Measurements from ENCODE around the gene ENO4.

Gene ENO4

GRCh38 chr10:116828116-116828515 is 21.2 kb upstream of the ENO4 start:
- Histone ChIP-seq H3K4me3 (no peak overlapping the region), H3K27ac (no peak overlapping the region)

DNA sequence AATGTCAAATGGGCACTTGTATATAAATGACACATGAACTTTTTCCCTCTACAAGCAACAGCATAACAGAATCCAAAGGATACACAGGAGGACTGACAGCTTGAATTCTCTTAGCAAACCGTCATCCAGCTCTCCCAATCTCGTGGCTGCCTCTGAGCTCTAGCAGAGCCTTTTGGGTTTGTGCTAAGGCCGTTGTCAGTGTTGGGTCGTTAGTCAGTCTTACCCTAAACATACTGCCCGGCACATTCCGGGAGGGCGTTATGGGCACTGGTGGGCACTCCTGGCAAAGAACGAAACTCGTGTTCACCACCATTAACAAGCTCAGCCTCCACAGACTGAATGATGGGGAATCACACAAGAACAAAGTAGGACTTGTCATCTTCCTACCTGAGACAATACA is 19.6 kb upstream of the ENO4 start:
- H3K4me3 ChIP-seq = no peak overlapping the region
- H3K27ac ChIP-seq = no peak overlapping the region

GRCh38 chr10:116831086-116831485 is 18.2 kb upstream of the ENO4 start:
- Histone ChIP-seq H3K4me3 (no peak overlapping the region), H3K27ac (no peak overlapping the region)

- no peak overlapping the region for H3K4me3 ChIP-seq
- H3K27ac ChIP-seq = no peak overlapping the region
Observed at GRCh38 chr10:116831790-116832189, 17.5 kb upstream of the ENO4 start.

DNA sequence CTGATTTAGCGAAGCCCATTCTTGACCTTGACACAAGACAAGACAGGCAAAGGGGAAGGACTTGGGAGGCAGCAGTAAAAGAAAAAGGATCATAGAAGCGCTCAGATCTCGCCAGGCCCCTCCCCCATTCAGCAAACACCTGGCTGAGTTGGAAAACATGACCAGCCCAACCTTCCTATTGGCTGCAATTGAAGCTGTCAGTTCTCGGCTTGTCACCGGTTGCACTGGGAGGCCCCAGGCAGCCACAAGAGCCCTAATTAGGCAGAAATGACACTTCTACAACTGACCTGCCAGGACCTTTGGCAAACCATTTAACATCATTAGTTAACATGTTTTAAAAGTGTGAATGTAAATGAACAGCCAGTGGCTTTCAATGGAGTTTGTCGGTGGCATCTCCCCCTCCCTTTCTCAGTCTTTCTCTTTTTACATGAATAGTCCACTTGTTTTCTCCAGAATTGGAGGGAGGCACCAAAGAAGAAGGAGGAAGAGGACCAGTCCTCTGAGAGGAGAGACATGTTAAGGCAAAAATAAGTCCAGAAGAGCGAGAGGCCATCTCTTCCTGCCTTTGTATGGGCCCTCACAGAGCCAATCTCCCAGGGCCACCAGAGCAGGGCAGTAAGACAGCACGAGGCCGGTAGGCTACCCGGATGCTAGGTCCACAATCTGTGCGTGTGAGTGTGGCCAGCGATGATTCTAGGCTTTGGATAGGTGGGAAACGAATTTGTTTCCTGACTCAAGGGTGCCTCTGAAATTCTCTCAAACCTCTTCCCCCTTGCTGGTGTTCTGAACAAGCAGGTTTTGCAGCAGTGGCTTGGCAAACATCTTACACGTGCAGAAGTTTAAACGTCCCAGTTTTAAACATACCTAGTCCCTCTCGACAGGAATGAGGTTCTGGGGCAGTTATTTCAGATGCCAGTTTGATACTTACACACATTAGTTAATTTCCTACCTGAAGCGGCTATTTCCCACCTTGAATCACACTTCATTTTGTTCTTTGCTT is 15.0 kb upstream of the ENO4 start:
- Histone ChIP-seq H3K4me3 (no peak overlapping the region), H3K27ac (no peak overlapping the region)

DNA sequence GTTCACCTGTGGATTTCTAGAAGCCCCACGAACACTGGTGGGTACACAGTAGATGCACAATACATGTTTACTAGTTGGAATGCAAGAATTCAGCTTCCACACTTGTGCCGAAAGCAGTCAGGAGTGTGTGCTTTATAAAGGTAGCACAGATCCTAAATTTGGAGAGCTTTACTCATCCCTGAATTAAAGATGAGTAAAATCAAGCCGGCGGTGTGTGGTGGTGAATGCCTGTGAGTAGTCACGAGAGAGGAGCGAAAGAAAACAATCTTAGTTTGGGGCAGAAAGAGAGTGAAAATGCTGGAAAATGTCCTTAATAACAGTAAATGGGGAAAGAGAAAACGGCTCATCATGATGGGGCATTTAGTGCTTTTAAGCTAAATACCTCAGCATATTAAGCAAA is 13.6 kb upstream of the ENO4 start:
- no peak overlapping the region for H3K27ac ChIP-seq
- no peak overlapping the region for H3K4me3 ChIP-seq

- H3K4me3 ChIP-seq = no peak overlapping the region
- H3K27ac ChIP-seq = no peak overlapping the region
Observed at GRCh38 chr10:116836083-116836482, 13.2 kb upstream of the ENO4 start.

DNA sequence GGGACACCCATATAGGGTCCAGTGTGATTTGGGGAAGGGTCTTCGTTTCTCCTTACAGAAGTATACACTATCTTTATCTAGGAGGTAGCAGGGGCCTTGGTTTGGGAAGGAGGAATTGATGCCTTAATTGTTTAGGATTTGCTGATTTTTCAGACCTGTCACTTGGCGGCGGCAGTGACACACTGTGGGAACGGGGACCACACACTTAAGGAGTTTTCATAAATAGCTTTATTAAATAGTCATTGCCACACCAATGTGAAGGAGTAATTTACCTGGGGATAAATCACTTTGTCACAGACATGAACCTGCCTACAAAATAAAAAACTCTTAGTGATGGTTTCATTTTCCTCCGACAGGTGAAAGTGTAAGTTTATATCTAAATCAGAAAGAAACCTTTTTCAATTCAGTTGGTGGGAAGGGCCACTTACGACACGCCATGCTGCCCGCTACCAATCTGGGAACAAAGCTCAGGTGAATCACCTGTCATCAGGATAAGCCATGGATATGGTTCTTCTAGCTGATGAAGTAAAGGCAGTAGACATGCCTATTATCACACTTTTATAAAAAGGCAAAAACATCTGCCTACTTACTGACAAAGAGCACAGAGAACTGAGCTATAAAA is 12.3 kb upstream of the ENO4 start:
- no peak overlapping the region for H3K4me3 ChIP-seq

DNA sequence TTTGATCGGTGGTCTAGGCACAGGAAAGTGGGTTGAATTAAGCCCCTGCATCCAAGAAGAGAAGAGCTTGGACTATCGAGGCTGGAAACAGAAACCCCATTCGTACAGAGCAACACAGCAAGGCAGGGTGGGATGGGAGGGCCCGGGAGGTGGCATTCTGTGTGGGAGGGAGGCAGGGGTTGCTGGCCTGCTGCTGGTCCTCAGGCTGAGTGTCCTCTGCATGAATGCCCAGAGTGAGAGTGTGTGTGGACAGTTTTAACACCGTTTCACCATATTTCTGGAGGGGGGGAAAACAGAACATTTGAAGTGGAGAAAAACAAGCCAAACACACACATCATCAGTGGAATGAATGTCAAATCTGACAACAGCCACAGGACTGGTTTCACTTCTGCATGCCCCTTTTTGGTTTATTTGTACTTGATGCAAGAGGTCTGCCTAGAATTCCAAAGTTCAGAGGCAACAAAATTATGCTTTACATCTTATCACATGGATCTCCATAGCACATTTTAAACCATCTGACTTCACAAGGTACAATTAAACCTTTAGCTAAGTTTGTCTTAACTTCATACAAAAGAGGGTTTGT is 11.1 kb upstream of the ENO4 start:
- Histone ChIP-seq H3K4me3 (no peak overlapping the region), H3K27ac (no peak overlapping the region)

More for the DNA sequence above, 12.3 kb upstream of the ENO4 start:
- no peak overlapping the region for H3K27ac ChIP-seq

GRCh38 chr10:116840389-116841075 is 8.8 kb upstream of the ENO4 start:
- no peak overlapping the region for H3K4me3 ChIP-seq
- no peak overlapping the region for H3K27ac ChIP-seq

DNA sequence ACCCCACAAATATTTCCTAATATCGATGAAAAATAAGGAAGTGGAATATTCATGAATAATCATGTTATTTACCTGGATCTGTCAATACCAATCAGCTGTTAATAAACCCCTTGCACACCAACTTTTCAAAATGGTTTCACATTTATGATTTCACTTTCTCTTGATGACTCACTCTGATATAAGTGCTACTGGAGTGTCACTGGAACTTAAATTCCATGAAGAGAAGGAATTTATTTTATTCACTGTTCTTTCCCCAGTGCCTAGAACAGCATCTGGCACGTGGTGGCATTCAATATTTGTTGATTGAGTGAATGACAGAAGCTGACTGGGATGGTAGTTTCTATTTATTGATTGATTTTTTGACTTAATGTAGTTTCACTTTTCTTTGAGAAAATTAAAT is 3.5 kb upstream of the ENO4 start:
- Histone ChIP-seq H3K27ac (no peak overlapping the region), H3K4me3 (no peak overlapping the region)

DNA sequence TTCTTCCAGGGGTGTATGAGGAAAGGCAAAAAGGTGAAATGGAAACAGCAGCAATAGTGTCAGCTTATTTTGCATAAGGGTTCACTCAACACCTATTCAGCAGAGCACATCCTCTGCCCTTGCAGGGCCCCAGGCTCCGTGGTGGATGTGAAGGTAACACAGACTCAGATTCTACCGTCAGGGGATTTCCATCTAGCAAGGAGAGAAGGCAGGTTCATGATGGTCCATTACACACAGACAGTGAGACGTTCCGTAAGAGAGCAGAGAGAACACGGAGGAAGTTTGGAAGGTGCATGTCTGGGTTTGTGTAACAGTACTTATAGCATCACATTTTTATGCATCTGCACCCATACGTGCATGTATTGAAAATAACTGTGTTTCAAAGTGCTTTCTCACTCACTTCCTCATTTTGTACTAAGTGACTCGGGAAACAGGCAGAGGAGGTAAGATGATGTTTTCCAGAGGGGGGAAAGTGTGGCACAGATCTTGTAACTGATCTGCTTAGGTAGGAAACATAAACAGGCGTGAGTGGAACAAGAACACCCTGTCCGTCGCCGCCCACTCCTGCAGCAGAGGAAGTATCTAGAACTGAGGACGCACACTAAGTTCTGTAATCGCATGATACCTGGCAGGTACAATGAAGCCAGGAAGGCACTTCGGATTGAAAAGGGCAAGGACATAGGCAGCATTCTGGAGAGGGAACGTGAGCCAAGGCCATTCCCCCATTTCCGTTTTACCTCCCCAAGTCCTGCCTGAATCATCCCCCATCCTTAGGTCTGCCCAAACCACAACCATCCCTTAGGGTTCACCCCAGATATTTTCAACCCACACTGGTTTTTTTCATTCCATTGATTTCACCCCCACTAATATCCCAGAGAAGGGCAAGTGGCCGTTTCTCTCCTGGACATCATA is 1.0 kb upstream of the ENO4 start:
- peak overlapping the region; percentile 47 to 75 (median 54) for H3K4me3 ChIP-seq
- peak overlapping the region in 15 of 21 experiments; percentile 44 to 90 (median 71) for H3K27ac ChIP-seq

- peak overlapping the region in 19 of 21 experiments; percentile 44 to 90 (median 67) for H3K27ac ChIP-seq
Observed at GRCh38 chr10:116848944-116849247, 403 bp upstream of the ENO4 start.

GRCh38 chr10:116850058-116850611 is 836 bp downstream of the ENO4 start:
- Histone ChIP-seq H3K4me3 (peak overlapping the region; percentile 47 to 75 (median 54)), H3K27ac (peak overlapping the region in 19 of 21 experiments; percentile 29 to 90 (median 66))

More at GRCh38 chr10:116848944-116849247, 403 bp upstream of the ENO4 start:
- peak overlapping the region; percentile 47 to 75 (median 54) for H3K4me3 ChIP-seq

GRCh38 chr10:116852246-116852645 is 2.9 kb downstream of the ENO4 start:
- Histone ChIP-seq H3K4me3 (no peak overlapping the region), H3K27ac (no peak overlapping the region)

DNA sequence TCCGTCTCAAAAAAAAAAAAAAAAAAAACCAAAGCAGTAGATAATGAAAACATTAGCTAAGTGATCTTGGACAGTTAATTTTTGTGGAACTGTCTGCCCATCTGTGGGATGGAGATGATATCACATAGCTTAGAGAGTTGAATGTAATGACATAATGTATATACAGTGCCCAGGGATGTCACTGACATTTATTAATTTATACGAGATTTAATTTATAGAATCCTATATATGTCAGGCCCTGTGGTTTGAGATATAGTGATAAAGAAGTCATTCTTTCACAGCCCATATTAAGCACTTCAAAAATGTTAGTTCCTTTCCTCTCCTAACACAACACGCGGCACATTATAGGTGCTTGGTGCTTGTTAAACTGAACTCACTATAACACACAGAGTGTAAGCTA is 4.0 kb downstream of the ENO4 start:
- Histone ChIP-seq H3K4me3 (no peak overlapping the region), H3K27ac (no peak overlapping the region)

DNA sequence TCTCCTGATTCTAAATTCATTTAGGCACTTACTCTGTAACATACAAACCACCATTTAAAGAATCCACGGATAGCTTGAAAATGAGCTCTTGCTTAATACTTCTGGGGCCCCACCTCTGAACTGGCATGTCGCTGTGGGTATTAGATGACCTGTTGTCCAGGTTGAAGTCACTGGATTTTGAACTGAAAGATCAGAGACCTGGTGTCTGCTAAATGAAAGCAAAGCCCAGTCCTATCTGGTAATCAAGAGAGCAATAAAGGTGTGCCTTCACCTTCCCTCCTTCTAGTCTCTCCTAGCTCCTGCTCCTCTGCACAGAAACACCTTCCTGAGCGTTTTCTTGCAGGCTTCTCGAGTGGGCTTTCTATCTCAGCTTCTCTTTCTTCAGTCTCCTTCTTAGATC is 4.4 kb downstream of the ENO4 start:
- no peak overlapping the region for H3K4me3 ChIP-seq
- H3K27ac ChIP-seq = no peak overlapping the region

GRCh38 chr10:116857156-116857555 is 7.9 kb downstream of the ENO4 start:
- no peak overlapping the region for H3K4me3 ChIP-seq
- no peak overlapping the region for H3K27ac ChIP-seq

DNA sequence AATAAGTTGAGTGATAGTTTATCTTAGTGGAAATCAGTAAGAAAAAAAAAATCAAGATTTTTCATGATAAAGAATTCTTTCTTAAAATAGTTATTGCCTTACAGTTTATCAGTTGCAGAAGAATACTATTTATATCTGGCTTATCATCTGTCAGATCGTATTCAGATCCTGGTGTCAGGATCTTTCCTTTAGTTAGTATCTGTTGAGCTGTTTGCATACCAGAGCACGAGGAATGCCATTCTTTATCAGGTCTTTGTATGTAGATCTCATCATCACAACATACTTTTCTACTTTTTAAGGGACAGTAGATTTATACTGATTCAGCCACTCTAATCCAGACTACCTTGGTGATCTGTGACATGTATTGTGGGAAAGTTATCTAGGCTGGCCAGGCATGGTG is 12.5 kb downstream of the ENO4 start:
- H3K4me3 ChIP-seq = no peak overlapping the region
- H3K27ac ChIP-seq = no peak overlapping the region

Data from skin epidermis (tissue), 12 donors.